SU-DHL-6 (cell line): ENCODE results near the gene MAT2A.

Experiments
- H2AFZ ChIP-seq: fragments of 200-600 bp; sonication (generic); 2 replicates; pipeline ENCODE4 v1.6.1; 2014; ENCODE audit warnings: low read depth, mild to moderate bottlenecking, moderate library complexity, mixed read lengths, antibody characterized with exemption, low read length; ENCODE audit not compliant: severe bottlenecking
- H3F3A ChIP-seq: fragments of 200-600 bp; shearing (Covaris generic); 2 replicates; pipeline ENCODE4 v1.6.0; 2016; ENCODE audit warnings: antibody characterized with exemption, mild to moderate bottlenecking; ENCODE audit not compliant: insufficient read depth
- H3K27ac ChIP-seq: fragments of 200-600 bp; sonication (generic); 2 replicates; pipeline ENCODE4 v1.5.1; 2016; ENCODE audit warnings: low read depth, mild to moderate bottlenecking, low read length, moderate library complexity, mixed read lengths
- H3K27me3 ChIP-seq: fragments of 200-600 bp; sonication (generic), shearing (Covaris generic); 2 replicates; pipeline ENCODE4 v1.6.0; 2014; ENCODE audit warnings: mild to moderate bottlenecking, low read length
- H3K36me3 ChIP-seq: fragments of 200-600 bp; sonication (generic); 2 replicates; pipeline ENCODE4 v1.6.1; 2014; ENCODE audit warnings: mild to moderate bottlenecking, low read length, mixed read lengths
- H3K4me2 ChIP-seq: fragments of 300-600, 200-600 bp; shearing (Covaris generic), sonication (generic); 2 replicates; pipeline ENCODE4 v1.6.0; 2014; ENCODE audit warnings: low read length, low read depth, mild to moderate bottlenecking; ENCODE audit not compliant: poor library complexity, severe bottlenecking
- H3K4me3 ChIP-seq: fragments of 200-600 bp; sonication (generic); 2 replicates; pipeline ENCODE4 v1.5.1; 2014; ENCODE audit warnings: antibody characterized with exemption, low read length, mild to moderate bottlenecking, mixed read lengths; ENCODE audit not compliant: insufficient read depth, poor library complexity, severe bottlenecking
- H3K79me2 ChIP-seq: fragments of 200-600 bp; sonication (generic); 2 replicates; pipeline ENCODE4 v1.6.1; 2014; ENCODE audit warnings: mild to moderate bottlenecking, low read length, moderate library complexity; ENCODE audit not compliant: insufficient read depth
- H3K9ac ChIP-seq: fragments of 200-600 bp; sonication (generic); 2 replicates; pipeline ENCODE4 v1.7.0; 2014; ENCODE audit warnings: mild to moderate bottlenecking, low read length
- H3K9me2 ChIP-seq: fragments of 200-600 bp; sonication (generic); replicated peaks from 2 replicates; pipeline ENCODE4 v1.6.1; 2014; ENCODE audit warnings: low read length; ENCODE audit not compliant: insufficient read depth
- H3K9me3 ChIP-seq: fragments of 200-600 bp; sonication (generic); 2 replicates; pipeline ENCODE4 v1.6.1; 2014; ENCODE audit warnings: low read length, mixed read lengths; ENCODE audit not compliant: insufficient read depth
- H4K20me1 ChIP-seq: fragments of 200-600 bp; sonication (generic); 2 replicates; pipeline ENCODE4 v1.6.1; 2014; ENCODE audit warnings: low read depth, mild to moderate bottlenecking, antibody characterized with exemption, low read length, moderate library complexity, mixed read lengths
- CTCF ChIP-seq: fragments of 200-600 bp; sonication (generic); IDR thresholded peaks from one replicate; pipeline ENCODE4 v1.5.1; 2017; ENCODE audit warnings: antibody characterized with exemption, mild to moderate bottlenecking, low read length, moderate library complexity; ENCODE audit not compliant: insufficient read depth, poor library complexity, severe bottlenecking
- EZH2phosphoT487 ChIP-seq: fragments of 200-600 bp; sonication (generic), shearing (Covaris generic); conservative IDR thresholded peaks from 2 replicates; pipeline ENCODE4 v1.6.1; 2018; ENCODE audit warnings: mild to moderate bottlenecking, antibody characterized with exemption, low read length, moderate library complexity, mixed read lengths

The MAT2A gene

DNA sequence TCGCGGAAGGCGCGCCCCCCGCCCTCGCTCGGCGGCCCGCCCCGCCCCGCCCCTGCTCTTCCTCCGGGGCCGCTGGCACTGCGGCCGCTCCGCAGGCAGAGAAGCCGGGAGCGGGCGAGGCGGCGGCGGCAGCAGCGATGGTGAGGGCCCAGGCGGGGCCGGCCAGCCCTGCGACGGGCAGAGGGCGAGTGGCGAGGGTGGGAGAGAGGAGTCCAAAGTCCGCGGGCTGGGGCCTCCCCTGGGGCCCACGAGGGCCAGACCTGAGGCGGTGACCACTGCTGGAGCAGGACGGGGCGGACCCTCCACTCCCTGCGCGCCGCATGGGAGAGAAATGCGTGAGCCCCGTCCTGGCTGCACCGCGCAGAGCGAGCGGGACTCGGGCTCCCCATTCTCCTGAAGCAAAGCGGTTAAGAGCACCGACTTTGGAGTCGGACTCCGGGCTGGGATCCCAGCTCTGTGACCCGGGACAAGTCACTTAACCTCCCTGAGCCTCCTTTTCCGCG, 45.4 kb downstream of the MAT2A start, which contains the start of gene VAMP5:
Gene VAMP5, plus strand, starts transcription at position 78 of the 503 bp plus-strand sequence. Its CDS starts 60 bp downstream, at position 138.
- H3K4me2 ChIP-seq, result no peak within 1 kb of the TSS
- no peaks in the 10 kb centered on the region for H4K20me1 ChIP-seq
- H3K4me3 ChIP-seq, result no peak within 1 kb of the TSS
- H3K27me3 ChIP-seq, result no peaks in the 10 kb centered on the region
- no peak within 1 kb of the TSS for H2AFZ ChIP-seq
- no peak within 1 kb of the TSS for H3K27ac ChIP-seq
- H3K79me2 ChIP-seq, result 0 out of 2 replicates have a peak, but pooled peaks cover under 1% of the 10 kb centered on the region
- H3K9ac ChIP-seq, result no peak within 1 kb of the TSS
- H3K9me3 ChIP-seq, result no peaks in the 10 kb centered on the region
- H3K9me2 ChIP-seq, result no peaks in the 10 kb centered on the region
- H3F3A ChIP-seq, result no peaks in the 10 kb centered on the region
- H3K36me3 ChIP-seq, result no peaks in the 10 kb centered on the region
- no peak for TF ChIP-seq EZH2phosphoT487
- TF ChIP-seq CTCF, result no peak

DNA sequence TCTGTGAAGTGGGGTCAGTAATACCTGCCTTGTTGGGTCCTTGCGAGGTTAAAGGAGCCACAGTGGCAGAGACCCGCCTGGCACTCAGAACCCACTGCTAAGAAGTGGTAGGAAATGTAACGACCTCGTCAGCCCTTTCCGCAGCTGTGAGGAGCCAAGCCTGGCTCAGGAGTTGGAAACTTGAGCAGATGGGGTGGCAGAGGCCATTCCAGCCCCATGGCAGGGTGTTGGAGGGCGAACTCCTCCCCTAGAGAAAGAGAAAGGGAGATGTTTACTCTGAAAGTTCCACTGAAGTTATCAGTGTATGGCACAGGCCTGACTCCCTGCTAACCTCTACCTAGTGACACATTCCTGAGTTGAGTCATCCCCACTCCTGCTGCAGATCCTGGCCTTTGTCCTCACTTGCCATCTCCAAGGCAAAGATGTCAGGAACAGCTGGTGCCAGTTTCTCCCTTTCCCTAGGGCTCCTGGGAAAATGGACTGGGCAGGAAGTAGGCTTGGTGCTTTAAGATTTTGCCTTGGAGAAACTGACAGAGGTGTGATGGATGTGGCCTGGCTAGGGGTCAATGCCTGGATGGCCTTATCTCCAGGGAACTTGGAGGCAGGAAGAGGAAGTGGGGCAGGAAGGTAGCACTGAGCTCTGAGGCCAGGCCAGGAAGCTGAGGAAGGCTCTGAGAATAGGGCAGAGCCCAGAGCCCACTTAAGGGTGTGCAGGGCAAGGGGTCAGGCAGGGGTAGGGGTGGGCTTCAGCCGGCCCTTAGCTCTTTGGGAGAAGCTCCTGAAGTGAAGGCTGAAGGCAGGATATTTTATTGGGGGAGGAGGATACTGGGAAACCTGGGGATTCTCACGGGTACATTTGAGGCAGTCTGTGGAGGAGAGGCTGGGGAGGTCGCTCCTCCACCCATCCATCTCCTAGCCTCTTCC, 46.2 kb downstream of the MAT2A start:
- Histone ChIP-seq H3F3A (no peaks in the 10 kb centered on the region), H3K4me3 (no peak overlapping the region), H2AFZ (no peak overlapping the region), H3K9me3 (no peaks in the 10 kb centered on the region), H3K36me3 (no peaks in the 10 kb centered on the region), H3K27ac (no peak overlapping the region), H3K9ac (no peak overlapping the region), H3K79me2 (no peaks in the 10 kb centered on the region), H3K27me3 (no peaks in the 10 kb centered on the region), H4K20me1 (no peaks in the 10 kb centered on the region), H3K4me2 (no peak overlapping the region), H3K9me2 (no peaks in the 10 kb centered on the region)
- no peak for TF ChIP-seq EZH2phosphoT487
- TF ChIP-seq CTCF, result no peak

DNA sequence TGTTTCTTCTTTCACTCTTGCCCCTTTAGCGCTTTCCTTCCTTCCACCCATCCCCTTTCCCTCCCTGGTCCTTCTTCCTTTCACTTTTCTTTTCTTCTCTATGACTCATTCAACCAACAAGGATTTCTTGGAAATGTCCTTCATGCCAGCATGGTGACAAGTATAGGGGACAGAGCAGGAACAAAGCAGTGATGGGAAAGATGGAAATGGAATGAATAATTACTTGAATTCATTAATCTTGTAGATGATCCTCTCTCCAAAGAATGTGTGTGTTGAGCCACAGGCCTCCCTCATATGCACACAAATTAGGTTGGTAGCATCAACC, 46.8 kb downstream of the MAT2A start:
- Histone ChIP-seq H4K20me1 (no peaks in the 10 kb centered on the region), H3K27ac (no peak overlapping the region), H3K9me2 (no peaks in the 10 kb centered on the region), H2AFZ (no peak overlapping the region), H3K36me3 (no peaks in the 10 kb centered on the region), H3K4me3 (no peak overlapping the region), H3K4me2 (no peak overlapping the region), H3K79me2 (no peaks in the 10 kb centered on the region), H3K27me3 (no peaks in the 10 kb centered on the region), H3K9ac (no peak overlapping the region), H3F3A (no peaks in the 10 kb centered on the region), H3K9me3 (no peaks in the 10 kb centered on the region)
- TF ChIP-seq CTCF (no peak), EZH2phosphoT487 (no peak)
